Measurements from ENCODE around the gene GNA12. TPM values are rescaled to one million over a fixed set of nuclear protein-coding genes. Genes with fewer than 3 reads are reported as not detected.

The GNA12 gene
- total RNA-seq, 1 donor from 2014 or later: 34.7 TPM

DNA sequence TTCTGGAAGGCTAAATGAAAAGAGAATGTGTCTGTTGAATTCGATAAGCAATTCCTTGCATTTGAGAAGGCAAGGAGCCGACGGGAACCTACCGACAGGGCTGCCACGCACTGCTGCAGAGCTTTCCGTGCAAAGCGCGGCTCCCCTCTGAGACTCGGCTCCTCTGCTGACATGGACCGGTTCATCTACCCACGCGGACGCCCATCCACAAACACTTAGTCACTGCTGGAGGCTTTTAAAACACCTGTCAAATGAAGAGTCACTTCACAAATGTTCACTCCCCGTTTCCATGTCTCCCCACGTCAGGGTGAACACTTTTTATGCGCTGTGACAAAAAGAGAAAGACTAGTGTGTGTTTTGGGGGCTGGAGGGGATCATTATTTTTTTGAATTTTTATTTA is 124.1 kb downstream of the GNA12 start:
- Histone ChIP-seq H4K20me1 (ENCODE audit: low read depth) (no peaks in the 10 kb centered on the region), H3K27me3 (no peaks in the 10 kb centered on the region), H3K9me3 (ENCODE audit: low read depth) (no peaks in the 10 kb centered on the region), H3K4me2 (no peak overlapping the region), H3K79me2 (ENCODE audit: low read depth) (no peaks in the 10 kb centered on the region), H3K36me3 (no peaks in the 10 kb centered on the region), H3K27ac (no peak overlapping the region), H3K4me3 (no peak overlapping the region), H3K4me1 (no peaks in the 10 kb centered on the region), H3F3A (ENCODE audit: low read depth) (no peaks in the 10 kb centered on the region), H2AFZ (replicated peaks) (no peak overlapping the region), H3K9ac (no peak overlapping the region)
- H3K36me3 Mint-ChIP-seq: peaks cover 11% of the 10 kb centered on the region
- no peak overlapping the region for H3K27ac Mint-ChIP-seq
- H3K4me1 Mint-ChIP-seq: peaks cover 24% of the 10 kb centered on the region
- no peaks in the 10 kb centered on the region for H3K9me3 Mint-ChIP-seq
- H3K4me3 Mint-ChIP-seq: no peak overlapping the region
- no peak for DNase-seq (ENCODE audit: low spot score)
- H3K27me3 Mint-ChIP-seq (ENCODE audit: insufficient read depth, low read depth): peaks cover 6% of the 10 kb centered on the region
- TF ChIP-seq EZH2phosphoT487 (IDR thresholded peaks at IDR 0.05) (no peak), EZH2 (IDR thresholded peaks at IDR 0.05) (no peak)
- TF ChIP-seq, protein P1, sequence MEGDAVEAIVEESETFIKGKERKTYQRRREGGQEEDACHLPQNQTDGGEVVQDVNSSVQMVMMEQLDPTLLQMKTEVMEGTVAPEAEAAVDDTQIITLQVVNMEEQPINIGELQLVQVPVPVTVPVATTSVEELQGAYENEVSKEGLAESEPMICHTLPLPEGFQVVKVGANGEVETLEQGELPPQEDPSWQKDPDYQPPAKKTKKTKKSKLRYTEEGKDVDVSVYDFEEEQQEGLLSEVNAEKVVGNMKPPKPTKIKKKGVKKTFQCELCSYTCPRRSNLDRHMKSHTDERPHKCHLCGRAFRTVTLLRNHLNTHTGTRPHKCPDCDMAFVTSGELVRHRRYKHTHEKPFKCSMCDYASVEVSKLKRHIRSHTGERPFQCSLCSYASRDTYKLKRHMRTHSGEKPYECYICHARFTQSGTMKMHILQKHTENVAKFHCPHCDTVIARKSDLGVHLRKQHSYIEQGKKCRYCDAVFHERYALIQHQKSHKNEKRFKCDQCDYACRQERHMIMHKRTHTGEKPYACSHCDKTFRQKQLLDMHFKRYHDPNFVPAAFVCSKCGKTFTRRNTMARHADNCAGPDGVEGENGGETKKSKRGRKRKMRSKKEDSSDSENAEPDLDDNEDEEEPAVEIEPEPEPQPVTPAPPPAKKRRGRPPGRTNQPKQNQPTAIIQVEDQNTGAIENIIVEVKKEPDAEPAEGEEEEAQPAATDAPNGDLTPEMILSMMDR (IDR thresholded peaks at IDR 0.05): no peak

DNA sequence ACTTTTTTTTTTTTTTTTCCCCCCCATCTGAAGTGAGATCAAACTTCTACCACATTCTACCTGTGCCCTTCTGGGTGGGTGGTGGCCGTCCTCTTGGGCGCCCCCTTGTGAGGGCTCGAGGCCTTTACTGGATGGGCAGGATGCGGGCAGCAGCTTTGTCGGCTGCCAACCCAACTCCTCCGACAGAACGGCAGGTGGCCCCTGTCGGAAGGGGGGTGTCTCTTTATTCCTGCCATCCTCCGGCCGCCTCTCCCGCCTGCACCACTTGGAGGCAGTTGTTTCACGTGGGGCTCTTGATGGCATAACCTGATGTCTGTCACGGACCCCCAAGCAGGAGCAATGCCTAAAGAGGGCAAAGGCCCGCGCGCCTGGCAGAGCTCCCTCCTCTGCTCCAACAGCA is 125.1 kb downstream of the GNA12 start:
- Histone ChIP-seq H3K4me1 (no peaks in the 10 kb centered on the region), H3K4me2 (no peak overlapping the region), H2AFZ (replicated peaks) (no peak overlapping the region), H3K27ac (no peak overlapping the region), H4K20me1 (ENCODE audit: low read depth) (no peaks in the 10 kb centered on the region), H3K9ac (no peak overlapping the region), H3K79me2 (ENCODE audit: low read depth) (no peaks in the 10 kb centered on the region), H3K36me3 (no peaks in the 10 kb centered on the region), H3K27me3 (no peaks in the 10 kb centered on the region), H3K9me3 (ENCODE audit: low read depth) (no peaks in the 10 kb centered on the region), H3F3A (ENCODE audit: low read depth) (no peaks in the 10 kb centered on the region), H3K4me3 (no peak overlapping the region)
- peak; percentile 62 for DNase-seq (ENCODE audit: low spot score)
- H3K36me3 Mint-ChIP-seq: peaks cover 20% of the 10 kb centered on the region
- H3K4me3 Mint-ChIP-seq: no peak overlapping the region
- no peak overlapping the region for H3K27ac Mint-ChIP-seq
- peaks cover 6% of the 10 kb centered on the region for H3K27me3 Mint-ChIP-seq (ENCODE audit: insufficient read depth, low read depth)
- no peaks in the 10 kb centered on the region for H3K9me3 Mint-ChIP-seq
- no peak for TF ChIP-seq EZH2 (IDR thresholded peaks at IDR 0.05)
- TF ChIP-seq, protein P1 (IDR thresholded peaks at IDR 0.05): peak; percentile 70
- H3K4me1 Mint-ChIP-seq: peaks cover 27% of the 10 kb centered on the region

DNA sequence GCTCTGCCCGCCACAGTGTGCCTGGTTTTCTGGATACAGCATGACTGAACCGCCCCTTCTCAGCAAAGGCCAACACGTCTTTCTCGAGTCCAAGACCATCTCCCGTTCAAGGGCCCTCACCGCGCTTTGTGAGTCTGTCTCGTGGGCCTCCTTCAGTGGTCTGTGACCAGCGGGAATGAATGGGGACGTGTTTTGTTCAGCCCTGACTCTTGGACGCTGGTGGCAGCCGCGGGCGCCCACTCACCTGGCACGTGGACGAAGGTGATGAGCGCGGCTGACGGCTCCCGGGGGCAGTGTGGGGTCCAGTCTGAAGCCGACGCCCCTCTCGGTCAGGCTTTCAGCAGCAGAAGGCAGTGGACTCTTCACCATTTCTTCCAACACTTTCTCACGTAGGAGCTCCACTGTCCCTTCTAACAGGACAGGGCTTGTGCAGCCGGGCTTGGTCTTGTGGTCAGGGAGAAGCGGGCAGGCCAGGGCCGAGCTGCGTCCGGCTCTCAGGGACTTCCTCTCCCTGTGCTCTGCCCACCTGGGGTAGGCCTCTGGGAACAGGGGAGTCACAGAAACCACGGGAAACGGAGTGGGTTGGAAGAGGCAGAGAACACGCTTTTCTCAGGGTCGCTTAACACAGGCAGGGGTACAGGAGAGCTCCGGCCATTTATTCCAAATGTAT is 125.7 kb downstream of the GNA12 start:
- no peak for DNase-seq (ENCODE audit: low spot score)
- H3K9ac ChIP-seq: no peak overlapping the region
- H3K4me2 ChIP-seq: no peak overlapping the region
- H4K20me1 ChIP-seq (ENCODE audit: low read depth): no peaks in the 10 kb centered on the region
- no peaks in the 10 kb centered on the region for H3K27me3 ChIP-seq
- H3K79me2 ChIP-seq (ENCODE audit: low read depth): no peaks in the 10 kb centered on the region
- H3K9me3 ChIP-seq (ENCODE audit: low read depth): no peaks in the 10 kb centered on the region
- Mint-ChIP-seq H3K27ac (peak overlapping the region; percentile 81), H3K4me1 (peaks cover 33% of the 10 kb centered on the region), H3K9me3 (no peaks in the 10 kb centered on the region), H3K4me3 (no peak overlapping the region), H3K36me3 (peaks cover 23% of the 10 kb centered on the region), H3K27me3 (ENCODE audit: insufficient read depth, low read depth) (peaks cover 6% of the 10 kb centered on the region)
- no peaks in the 10 kb centered on the region for H3K36me3 ChIP-seq
- no peak overlapping the region for H3K4me3 ChIP-seq
- no peaks in the 10 kb centered on the region for H3K4me1 ChIP-seq
- H2AFZ ChIP-seq (replicated peaks): no peak overlapping the region
- H3K27ac ChIP-seq: no peak overlapping the region
- no peaks in the 10 kb centered on the region for H3F3A ChIP-seq (ENCODE audit: low read depth)
- TF ChIP-seq, protein P1 (IDR thresholded peaks at IDR 0.05): no peak
- TF ChIP-seq EZH2phosphoT487 (IDR thresholded peaks at IDR 0.05): no peak

All from neural progenitor cell (in vitro differentiated cells).